ENCODE results near the gene NOX4. TPM values are rescaled to one million over a fixed set of nuclear protein-coding genes. Genes with fewer than 3 reads are reported as not detected.

The NOX4 gene
- total RNA-seq, 2 experiments from 2014 or later = not detected

DNA sequence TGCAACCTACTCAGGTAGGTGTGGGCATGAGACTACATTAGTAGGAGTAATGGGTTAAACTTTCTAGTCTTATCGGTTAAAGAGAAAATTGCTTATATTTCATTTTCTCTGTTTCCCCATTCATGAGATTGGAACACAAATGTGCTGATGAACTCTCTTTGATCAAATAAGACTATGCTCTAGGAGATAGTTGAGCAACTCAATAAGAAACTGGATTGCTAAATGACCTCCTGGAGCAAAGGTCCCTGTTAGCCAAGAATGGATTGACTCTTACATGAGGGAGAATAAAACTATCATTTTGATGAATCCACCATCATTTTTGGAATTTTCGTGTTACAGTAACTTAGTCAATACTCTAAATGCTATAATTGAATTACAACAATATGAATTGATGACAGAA lies 11.1 kb upstream of the NOX4 start:
- peaks cover 2% of the 10 kb centered on the region for H3K9me3 Mint-ChIP-seq (ENCODE audit: low read depth)
- DNase-seq = no peak
- H3K27me3 Mint-ChIP-seq = no peaks in the 10 kb centered on the region
- ChIA-PET POLR2A (no interaction called here), CTCF (no interaction called here)
- no peak for ATAC-seq
- no peak overlapping the region for H3K27ac Mint-ChIP-seq
- H3K36me3 Mint-ChIP-seq (ENCODE audit: low read depth) = no peaks in the 10 kb centered on the region
- H3K4me3 Mint-ChIP-seq = no peak overlapping the region
- intact Hi-C loops (cut with DNase I, micrococcal nuclease) = loop anchor here in 1 of 2 experiments (10.0 kb wide), 1 partner anchor 58 kb away; no protein-coding TSS in a partner anchor
- H3K4me1 Mint-ChIP-seq = no peaks in the 10 kb centered on the region

DNA sequence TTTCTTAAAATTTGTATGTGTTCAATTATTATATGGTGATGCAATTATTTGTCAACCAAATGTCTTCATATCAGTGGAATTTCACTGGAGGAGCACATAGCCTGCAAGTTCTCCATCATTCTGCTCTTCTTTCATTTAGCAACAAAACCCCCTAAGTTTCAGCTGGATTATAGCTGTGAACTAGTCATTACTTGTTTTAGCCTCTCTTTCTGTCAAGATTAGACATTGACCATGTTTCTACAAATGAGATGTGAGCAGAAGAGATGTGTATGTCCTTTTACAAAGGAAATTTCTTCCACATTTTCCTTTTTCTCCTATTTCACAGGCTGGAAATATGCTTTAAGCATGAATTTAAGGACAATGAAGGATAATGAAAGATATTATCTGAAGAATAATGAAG lies 9.2 kb upstream of the NOX4 start:
- CTCF ChIA-PET = no interaction called here
- POLR2A ChIA-PET = no interaction called here
- Mint-ChIP-seq H3K9me3 (ENCODE audit: low read depth) (peaks cover under 1% of the 10 kb centered on the region), H3K27me3 (no peaks in the 10 kb centered on the region), H3K4me1 (no peaks in the 10 kb centered on the region), H3K36me3 (ENCODE audit: low read depth) (no peaks in the 10 kb centered on the region), H3K27ac (no peak overlapping the region), H3K4me3 (no peak overlapping the region)
- ATAC-seq (no peak), DNase-seq (no peak)
- intact Hi-C loops (cut with DNase I, micrococcal nuclease) = loop anchor here in 1 of 2 experiments (10.0 kb wide), 1 partner anchor 56 kb away; no protein-coding TSS in a partner anchor

DNA sequence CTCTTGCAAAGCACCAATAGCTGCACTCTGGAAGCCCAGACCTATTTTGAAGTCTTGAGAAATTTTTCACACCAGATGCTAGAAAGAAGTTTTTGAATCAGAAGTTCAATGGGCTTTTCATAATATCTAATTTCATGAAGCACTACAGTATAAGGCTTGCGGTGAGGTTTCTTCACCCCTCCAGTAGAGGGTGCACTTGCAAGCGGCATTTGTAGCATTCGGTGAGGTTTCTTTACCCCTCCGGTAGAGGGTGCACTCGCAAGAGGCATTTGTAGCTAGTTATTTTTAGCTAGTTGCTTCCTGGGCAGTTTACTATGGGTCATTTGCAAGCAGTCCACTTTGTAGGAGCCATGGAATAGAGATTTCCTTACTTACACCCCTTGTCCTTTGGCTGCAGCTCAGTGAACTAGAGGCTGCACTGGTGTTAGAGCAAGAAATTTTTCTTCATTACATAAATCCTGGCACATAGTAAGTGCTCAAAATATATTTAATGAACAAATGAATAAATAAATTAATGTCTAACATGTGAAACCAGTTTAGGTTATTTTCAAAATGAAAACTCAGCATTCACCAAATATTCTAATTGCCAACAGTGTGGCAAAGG lies 7.8 kb upstream of the NOX4 start:
- intact Hi-C loops (cut with DNase I, micrococcal nuclease) = no loop called here
- H3K4me3 Mint-ChIP-seq = no peak overlapping the region
- ATAC-seq (no peak), DNase-seq (no peak)
- POLR2A ChIA-PET = no interaction called here
- H3K27me3 Mint-ChIP-seq = no peaks in the 10 kb centered on the region
- H3K4me1 Mint-ChIP-seq = no peaks in the 10 kb centered on the region
- no peaks in the 10 kb centered on the region for H3K36me3 Mint-ChIP-seq (ENCODE audit: low read depth)
- H3K9me3 Mint-ChIP-seq (ENCODE audit: low read depth) = no peaks in the 10 kb centered on the region
- H3K27ac Mint-ChIP-seq = no peak overlapping the region
- CTCF ChIA-PET = no interaction called here

GRCh38 chr11:89495951-89496350 lies 4.8 kb upstream of the NOX4 start:
- Mint-ChIP-seq H3K4me1 (no peaks in the 10 kb centered on the region), H3K9me3 (ENCODE audit: low read depth) (no peaks in the 10 kb centered on the region), H3K36me3 (ENCODE audit: low read depth) (no peaks in the 10 kb centered on the region), H3K27ac (no peak overlapping the region), H3K27me3 (peaks cover 10% of the 10 kb centered on the region), H3K4me3 (no peak overlapping the region)
- DNase-seq (no peak), ATAC-seq (no peak)
- POLR2A ChIA-PET = no interaction called here
- CTCF ChIA-PET = no interaction called here
- intact Hi-C loops (cut with DNase I, micrococcal nuclease) = no loop called here

DNA sequence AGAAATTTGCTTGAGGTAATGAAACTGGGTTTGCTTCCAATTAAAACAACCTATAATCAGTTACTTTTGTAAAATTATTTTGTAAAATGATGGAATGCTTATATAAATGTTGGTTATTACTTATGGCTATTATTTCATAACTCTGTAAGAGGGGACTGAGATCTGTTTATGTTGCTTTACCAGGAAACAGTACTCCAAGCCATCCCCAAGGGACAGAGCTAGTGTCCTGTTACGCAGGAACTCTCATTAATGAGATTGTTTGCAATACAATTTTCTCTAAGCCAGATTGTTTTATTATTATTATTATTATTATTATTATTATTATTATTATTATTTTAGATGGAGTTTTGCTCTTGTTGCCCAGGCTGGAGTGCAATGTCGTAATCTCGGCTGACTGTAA lies 2.3 kb upstream of the NOX4 start:
- Mint-ChIP-seq H3K9me3 (ENCODE audit: low read depth) (no peaks in the 10 kb centered on the region), H3K27ac (no peak overlapping the region), H3K4me3 (no peak overlapping the region), H3K4me1 (peaks cover 2% of the 10 kb centered on the region), H3K27me3 (peaks cover 25% of the 10 kb centered on the region), H3K36me3 (ENCODE audit: low read depth) (no peaks in the 10 kb centered on the region)
- DNase-seq (no peak), ATAC-seq (no peak)
- intact Hi-C loops (cut with DNase I, micrococcal nuclease) = no loop called here
- ChIA-PET CTCF (no interaction called here), POLR2A (no interaction called here)

DNA sequence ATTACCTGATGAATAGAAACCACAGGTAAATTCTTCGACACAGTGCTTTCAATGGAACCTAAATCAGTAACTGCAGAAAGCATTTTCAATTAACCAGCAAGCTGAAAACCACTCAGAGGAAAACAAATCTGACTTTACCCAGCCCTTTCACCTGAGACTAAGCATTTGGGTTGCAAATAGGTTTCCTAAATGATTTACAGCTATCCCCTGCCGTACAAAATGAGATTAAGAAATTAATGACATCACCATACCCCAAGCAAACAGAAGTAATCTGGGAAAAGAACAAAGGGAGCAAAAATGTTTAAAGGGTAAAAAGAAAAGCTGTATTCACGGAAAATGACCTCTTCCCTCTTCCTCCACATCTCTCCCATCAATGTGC lies 584 bp downstream of the NOX4 start:
- CTCF ChIA-PET = no interaction called here
- Mint-ChIP-seq H3K4me1 (peaks cover 2% of the 10 kb centered on the region), H3K27ac (no peak overlapping the region), H3K4me3 (no peak overlapping the region), H3K27me3 (peaks cover 25% of the 10 kb centered on the region), H3K9me3 (ENCODE audit: low read depth) (no peaks in the 10 kb centered on the region), H3K36me3 (ENCODE audit: low read depth) (no peaks in the 10 kb centered on the region)
- DNase-seq (no peak), ATAC-seq (no peak)
- intact Hi-C loops (cut with DNase I, micrococcal nuclease) = no loop called here
- POLR2A ChIA-PET = no interaction called here

- CTCF ChIA-PET = interaction anchor here (1.0 kb wide), 1 partner anchor 18 kb away, joined by 3 read pairs; no protein-coding TSS in a partner anchor
- Mint-ChIP-seq H3K9me3 (ENCODE audit: low read depth) (no peaks in the 10 kb centered on the region), H3K36me3 (ENCODE audit: low read depth) (no peaks in the 10 kb centered on the region), H3K4me1 (peaks cover 2% of the 10 kb centered on the region), H3K27ac (no peak overlapping the region), H3K4me3 (no peak overlapping the region), H3K27me3 (peaks cover 25% of the 10 kb centered on the region)
- DNase-seq (no peak), ATAC-seq (no peak)
- intact Hi-C loops (cut with DNase I, micrococcal nuclease) = no loop called here
- POLR2A ChIA-PET = no interaction called here
Observed at GRCh38 chr11:89489930-89490329, 1.2 kb downstream of the NOX4 start.

DNA sequence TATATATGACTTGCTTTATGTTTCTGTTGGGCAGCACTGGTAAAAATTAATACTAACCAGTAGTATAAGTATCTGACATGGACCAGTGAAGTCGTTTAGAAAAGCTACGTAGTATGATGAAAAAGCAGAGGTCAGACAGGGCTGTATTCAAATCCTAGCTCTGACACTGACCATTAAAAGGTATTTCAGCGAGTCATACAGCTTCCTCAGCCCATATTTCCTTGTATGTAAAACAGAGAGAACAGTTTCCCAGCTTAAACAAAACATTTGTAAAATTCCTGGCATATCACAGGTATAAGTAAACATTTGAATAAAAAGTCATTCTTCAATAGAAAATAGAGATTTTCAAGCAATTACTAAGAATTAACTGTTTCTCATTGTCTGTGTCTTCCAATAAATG lies 4.2 kb downstream of the NOX4 start:
- DNase-seq (no peak), ATAC-seq (no peak)
- H3K9me3 Mint-ChIP-seq (ENCODE audit: low read depth) = no peaks in the 10 kb centered on the region
- POLR2A ChIA-PET = no interaction called here
- H3K4me1 Mint-ChIP-seq = peaks cover 2% of the 10 kb centered on the region
- CTCF ChIA-PET = no interaction called here
- H3K4me3 Mint-ChIP-seq = no peak overlapping the region
- no peak overlapping the region for H3K27ac Mint-ChIP-seq
- peaks cover 23% of the 10 kb centered on the region for H3K27me3 Mint-ChIP-seq
- intact Hi-C loops (cut with DNase I, micrococcal nuclease) = no loop called here
- no peaks in the 10 kb centered on the region for H3K36me3 Mint-ChIP-seq (ENCODE audit: low read depth)

DNA sequence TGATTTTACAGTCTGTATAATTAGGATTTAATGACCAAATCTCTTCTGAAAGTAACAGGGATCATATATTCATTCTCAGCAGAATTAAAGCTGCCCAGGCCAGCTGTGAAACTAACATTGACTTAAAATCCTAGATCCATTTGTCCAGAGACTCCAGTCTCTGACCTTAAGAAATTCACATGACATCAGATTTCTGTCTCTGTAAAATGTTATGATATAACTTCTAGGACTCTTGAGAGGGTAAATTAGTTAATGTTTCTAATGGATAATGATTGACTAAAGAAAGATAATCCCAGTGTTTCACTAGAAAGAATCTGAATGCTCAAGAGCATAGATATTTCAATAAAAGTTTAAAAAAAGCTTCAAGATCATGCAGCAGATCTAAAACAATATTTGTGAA lies 6.3 kb downstream of the NOX4 start:
- Mint-ChIP-seq H3K4me3 (no peak overlapping the region), H3K36me3 (ENCODE audit: low read depth) (no peaks in the 10 kb centered on the region), H3K27me3 (peaks cover 10% of the 10 kb centered on the region), H3K27ac (no peak overlapping the region), H3K9me3 (ENCODE audit: low read depth) (no peaks in the 10 kb centered on the region), H3K4me1 (no peaks in the 10 kb centered on the region)
- intact Hi-C loops (cut with DNase I, micrococcal nuclease) = no loop called here
- no peak for DNase-seq
- ATAC-seq = no peak
- ChIA-PET POLR2A (no interaction called here), CTCF (no interaction called here)

GRCh38 chr11:89477175-89477574 lies 14.0 kb downstream of the NOX4 start:
- no peaks in the 10 kb centered on the region for H3K36me3 Mint-ChIP-seq (ENCODE audit: low read depth)
- H3K27me3 Mint-ChIP-seq = no peaks in the 10 kb centered on the region
- ChIA-PET POLR2A (no interaction called here), CTCF (no interaction called here)
- ATAC-seq = no peak
- intact Hi-C loops (cut with DNase I, micrococcal nuclease) = no loop called here
- H3K4me3 Mint-ChIP-seq = no peak overlapping the region
- H3K9me3 Mint-ChIP-seq (ENCODE audit: low read depth) = no peaks in the 10 kb centered on the region
- no peaks in the 10 kb centered on the region for H3K4me1 Mint-ChIP-seq
- no peak overlapping the region for H3K27ac Mint-ChIP-seq
- DNase-seq = no peak

DNA sequence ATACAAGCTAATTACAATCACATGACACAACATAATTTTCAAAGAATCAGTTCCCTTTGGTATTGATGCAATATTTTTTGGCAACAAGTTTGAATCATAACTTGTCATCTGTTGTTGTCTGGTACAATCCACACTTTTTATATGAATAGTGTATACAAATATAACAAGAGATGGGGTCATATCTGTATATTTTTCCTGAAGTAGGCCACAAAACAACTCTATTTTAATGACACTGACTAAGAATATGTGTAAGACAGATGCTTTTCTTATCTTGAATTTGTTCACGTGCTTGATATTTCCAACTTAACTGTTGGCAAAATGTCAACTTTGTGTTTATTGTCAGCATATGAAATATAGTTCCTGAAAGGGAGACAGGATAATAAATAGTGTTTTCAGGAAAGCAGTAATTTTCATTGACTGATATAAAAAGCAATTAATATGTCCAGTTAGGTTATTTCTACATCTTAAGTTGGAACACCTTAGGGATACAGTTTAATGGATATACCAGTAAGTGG lies 27.9 kb downstream of the NOX4 start:
- H3K4me1 Mint-ChIP-seq = no peaks in the 10 kb centered on the region
- H3K27ac Mint-ChIP-seq = no peak overlapping the region
- ATAC-seq (no peak), DNase-seq (no peak)
- H3K27me3 Mint-ChIP-seq = no peaks in the 10 kb centered on the region
- CTCF ChIA-PET = no interaction called here
- no peak overlapping the region for H3K4me3 Mint-ChIP-seq
- intact Hi-C loops (cut with DNase I, micrococcal nuclease) = no loop called here
- POLR2A ChIA-PET = no interaction called here
- no peaks in the 10 kb centered on the region for H3K9me3 Mint-ChIP-seq (ENCODE audit: low read depth)
- no peaks in the 10 kb centered on the region for H3K36me3 Mint-ChIP-seq (ENCODE audit: low read depth)

DNA sequence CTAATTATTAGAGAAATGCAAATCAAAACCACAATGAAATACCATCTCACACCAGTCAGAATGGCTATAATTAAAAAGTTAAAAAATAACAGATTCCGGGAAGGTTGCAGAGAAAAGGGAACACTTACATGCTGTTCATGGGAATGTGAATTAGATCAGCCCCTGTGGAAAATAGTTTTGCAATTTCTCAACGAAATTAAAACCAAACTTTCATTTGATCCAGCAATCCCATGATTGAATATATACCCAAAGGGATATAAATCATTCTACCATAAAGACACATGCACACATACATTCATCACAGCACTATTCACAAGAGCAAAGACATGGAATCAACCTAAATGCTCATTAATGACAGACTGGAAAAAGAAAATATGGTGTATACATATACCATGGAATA lies 32.5 kb downstream of the NOX4 start:
- ATAC-seq (no peak), DNase-seq (no peak)
- no peaks in the 10 kb centered on the region for H3K4me1 Mint-ChIP-seq
- peaks cover 3% of the 10 kb centered on the region for H3K9me3 Mint-ChIP-seq (ENCODE audit: low read depth)
- H3K36me3 Mint-ChIP-seq (ENCODE audit: low read depth) = no peaks in the 10 kb centered on the region
- H3K4me3 Mint-ChIP-seq = no peak overlapping the region
- H3K27ac Mint-ChIP-seq = no peak overlapping the region
- intact Hi-C loops (cut with DNase I, micrococcal nuclease) = loop anchor here in 1 of 2 experiments (10.0 kb wide), 1 partner anchor 56 kb away; no protein-coding TSS in a partner anchor
- ChIA-PET CTCF (no interaction called here), POLR2A (no interaction called here)
- H3K27me3 Mint-ChIP-seq = no peaks in the 10 kb centered on the region
